OCI-LY7 (cell line): ENCODE measurements around the gene RPS24. TPM values are rescaled to one million over a fixed set of nuclear protein-coding genes. Genes with fewer than 3 reads are reported as not detected.
A peak's percentile ranks its signal among the peaks of the same experiment; 100 is the strongest.

Source experiments
- BruUV-seq: library from RNA; stranded (reverse); fragments of 400-500 nt; replicated peaks from 2 replicates; lab custom pipeline; 2021; lab: Mats Ljungman, UMichigan
- CTCF ChIA-PET: fragments of 300-600 bp; sonication (Branson Sonifier 250); formaldehyde crosslinking; loops from one replicate; lab custom pipeline; 2022; ENCODE audit warnings: antibody characterized with exemption; ENCODE audit not compliant: unreplicated experiment; lab: Charles Lee
- POLR2A ChIA-PET: fragments of 300-600 bp; sonication (Branson Sonifier 250); formaldehyde crosslinking; loops from one replicate; lab custom pipeline; 2022; ENCODE audit warnings: antibody characterized with exemption; lab: Charles Lee
- DNase-seq: peaks from one replicate; pipeline ENCODE4 v3.0.0-alpha.2; 2015; ENCODE audit warnings: low spot score
- H2AFZ ChIP-seq: fragments of 200-600 bp; sonication (generic), shearing (Covaris generic); 2 replicates; pipeline ENCODE4 v1.6.1; 2014; ENCODE audit warnings: mild to moderate bottlenecking, antibody characterized with exemption, low read length, moderate library complexity
- H3K27ac ChIP-seq: fragments of 200-600 bp; sonication (generic); 2 replicates; pipeline ENCODE4 v1.5.1; 2014; ENCODE audit warnings: mixed run types, low read depth, mild to moderate bottlenecking, moderate library complexity, low read length, inconsistent platforms; ENCODE audit not compliant: poor library complexity, severe bottlenecking
- H3K36me3 ChIP-seq: fragments of 200-600 bp; sonication (generic); 2 replicates; pipeline ENCODE4 v1.6.1; 2014; ENCODE audit warnings: mild to moderate bottlenecking, antibody characterized with exemption, low read length, moderate library complexity, mixed read lengths; ENCODE audit not compliant: insufficient read depth
- H3K4me1 ChIP-seq: fragments of 200-600 bp; sonication (generic); 2 replicates; pipeline ENCODE4 v1.5.1; 2014; ENCODE audit warnings: mild to moderate bottlenecking, low read length; ENCODE audit not compliant: insufficient read depth, poor library complexity, severe bottlenecking
- H3K4me2 ChIP-seq: fragments of 200-600 bp; sonication (generic); 2 replicates; pipeline ENCODE4 v1.6.1; 2014; ENCODE audit warnings: mild to moderate bottlenecking, low read length
- H3K4me3 ChIP-seq: fragments of 200-600 bp; sonication (generic); 2 replicates; pipeline ENCODE4 v1.5.1; 2014; ENCODE audit warnings: mild to moderate bottlenecking, low read depth, low read length; ENCODE audit not compliant: poor library complexity, severe bottlenecking
- H3K79me2 ChIP-seq: fragments of 200-600 bp; sonication (generic); 2 replicates; pipeline ENCODE4 v1.6.1; 2016; ENCODE audit warnings: low read depth, mild to moderate bottlenecking, low read length, moderate library complexity, mixed read lengths; ENCODE audit not compliant: insufficient read depth
- H3K9me2 ChIP-seq: fragments of 200-600 bp; sonication (generic); 2 replicates; pipeline ENCODE4 v1.6.1; 2016; ENCODE audit warnings: mild to moderate bottlenecking, low read length, mixed read lengths; ENCODE audit not compliant: insufficient read depth
- H3K9me3 ChIP-seq: fragments of 200-600 bp; sonication (generic); 2 replicates; pipeline ENCODE4 v1.6.1; 2014; ENCODE audit warnings: mild to moderate bottlenecking, mixed run types, low read length, mixed read lengths
- H4K20me1 ChIP-seq: fragments of 200-600 bp; sonication (generic); 2 replicates; pipeline ENCODE4 v1.6.1; 2014; ENCODE audit warnings: mild to moderate bottlenecking, antibody characterized with exemption, low read length, moderate library complexity, mixed read lengths; ENCODE audit not compliant: insufficient read depth
- EZH2phosphoT487 ChIP-seq: fragments of 200-600 bp; sonication (generic); IDR thresholded peaks from 2 replicates; pipeline ENCODE4 v1.6.1; 2018; ENCODE audit warnings: low read depth, borderline replicate concordance, mild to moderate bottlenecking, mixed run types, antibody characterized with exemption, low read length, moderate library complexity, mixed read lengths
- intact Hi-C: fragments of 100-400 bp; cut with micrococcal nuclease; formaldehyde crosslinking; loops from one replicate; pipeline ENCODE4 v1.10.0; 2022; ENCODE audit not compliant: unreplicated experiment
- total RNA-seq, 2 experiments: library from RNA; depleted of rRNA in 1 of 2; stranded (reverse); fragments of >200 nt in 1 of 2; shearing (Covaris generic) in 1 of 2; gene quantifications; 2 replicates each; pipeline ENCODE4 v1.2.3, GENCODE V29; 2014 to 2022
- TF ChIP-seq, protein P1 (sequence below): fragments of 200-600 bp; sonication (generic); conservative IDR thresholded peaks from 2 replicates; pipeline ENCODE4 v1.5.1; 2014; ENCODE audit warnings: mild to moderate bottlenecking, antibody characterized with exemption, low read length, moderate library complexity, mixed read lengths

RPS24 gene
- total RNA-seq, 2 experiments from 2014 or later = 2,059 to 3,395 TPM

GRCh38 chr10:78046711-78047269 is 13.1 kb downstream of the RPS24 start:
- no peaks in the 10 kb centered on the region for H3K9me2 ChIP-seq
- DNase-seq = no peak
- POLR2A ChIA-PET = interaction anchor here (0.7 to 1.8 kb wide), 5 partner anchors 10 to 1148 kb away, joined by 3 to 5 read pairs (median 4); partner anchors contain the start of gene RPS24
- H3K79me2 ChIP-seq = no peaks in the 10 kb centered on the region
- TF ChIP-seq EZH2phosphoT487 = no peak
- TF ChIP-seq, protein P1, sequence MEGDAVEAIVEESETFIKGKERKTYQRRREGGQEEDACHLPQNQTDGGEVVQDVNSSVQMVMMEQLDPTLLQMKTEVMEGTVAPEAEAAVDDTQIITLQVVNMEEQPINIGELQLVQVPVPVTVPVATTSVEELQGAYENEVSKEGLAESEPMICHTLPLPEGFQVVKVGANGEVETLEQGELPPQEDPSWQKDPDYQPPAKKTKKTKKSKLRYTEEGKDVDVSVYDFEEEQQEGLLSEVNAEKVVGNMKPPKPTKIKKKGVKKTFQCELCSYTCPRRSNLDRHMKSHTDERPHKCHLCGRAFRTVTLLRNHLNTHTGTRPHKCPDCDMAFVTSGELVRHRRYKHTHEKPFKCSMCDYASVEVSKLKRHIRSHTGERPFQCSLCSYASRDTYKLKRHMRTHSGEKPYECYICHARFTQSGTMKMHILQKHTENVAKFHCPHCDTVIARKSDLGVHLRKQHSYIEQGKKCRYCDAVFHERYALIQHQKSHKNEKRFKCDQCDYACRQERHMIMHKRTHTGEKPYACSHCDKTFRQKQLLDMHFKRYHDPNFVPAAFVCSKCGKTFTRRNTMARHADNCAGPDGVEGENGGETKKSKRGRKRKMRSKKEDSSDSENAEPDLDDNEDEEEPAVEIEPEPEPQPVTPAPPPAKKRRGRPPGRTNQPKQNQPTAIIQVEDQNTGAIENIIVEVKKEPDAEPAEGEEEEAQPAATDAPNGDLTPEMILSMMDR = no peak
- peaks cover 33% of the 10 kb centered on the region for H3K4me1 ChIP-seq
- no peaks in the 10 kb centered on the region for H3K9me3 ChIP-seq
- H3K4me3 ChIP-seq = no peak overlapping the region
- no peak overlapping the region for H3K4me2 ChIP-seq
- intact Hi-C loops = loop anchor here (1.0 to 5.0 kb wide), 4 partner anchors 257 to 1151 kb away; no protein-coding TSS in a partner anchor
- H4K20me1 ChIP-seq = no peaks in the 10 kb centered on the region
- no peak overlapping the region for H2AFZ ChIP-seq
- CTCF ChIA-PET = interaction anchor here (0.5 to 1.1 kb wide), 3 partner anchors 27 to 1156 kb away, joined by 3 read pairs; no protein-coding TSS in a partner anchor
- no peak overlapping the region for H3K27ac ChIP-seq
- BruUV-seq = no TSS peak
- H3K36me3 ChIP-seq = peaks cover 20% of the 10 kb centered on the region

DNA sequence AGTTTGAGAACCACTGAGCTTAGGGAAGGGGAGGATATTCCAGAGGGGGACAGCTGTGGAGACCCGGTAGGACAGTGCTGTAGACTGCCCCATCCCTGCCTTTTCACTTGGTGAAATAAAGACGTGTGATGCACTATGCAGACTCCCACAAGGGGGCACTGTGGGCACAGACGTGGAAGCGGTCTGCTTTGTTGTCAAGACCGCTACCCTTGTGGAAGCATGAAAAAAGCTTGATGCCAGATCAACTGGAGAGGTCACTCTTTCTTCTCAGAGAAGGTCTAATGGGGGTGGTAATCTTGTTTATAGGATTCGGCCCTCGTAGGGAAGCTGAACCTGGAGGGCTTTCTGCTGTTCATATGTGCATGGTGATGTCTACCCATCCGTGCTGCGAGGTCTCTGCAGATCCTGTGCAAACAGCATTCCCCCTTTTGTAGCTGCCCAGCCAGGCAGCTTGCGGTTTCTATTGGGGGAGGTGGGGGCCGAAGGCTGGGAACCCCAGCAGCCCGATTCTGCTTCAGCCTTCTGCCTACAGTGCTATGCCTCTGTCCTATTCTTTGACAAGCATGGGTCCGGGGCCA is 13.7 kb downstream of the RPS24 start:
- POLR2A ChIA-PET = interaction anchor here (1.1 to 1.8 kb wide), 3 partner anchors 11 to 1147 kb away, joined by 3 to 5 read pairs (median 4); partner anchors contain the start of gene RPS24

More for the DNA sequence above, 13.7 kb downstream of the RPS24 start:
- peak overlapping the region; percentile 33; the same call in 1 of the 2 replicates for H2AFZ ChIP-seq
- H3K27ac ChIP-seq = no peak overlapping the region
- intact Hi-C loops = loop anchor here (1.0 to 5.0 kb wide), 4 partner anchors 256 to 1150 kb away; no protein-coding TSS in a partner anchor
- H3K4me2 ChIP-seq = peak overlapping the region; percentile 28; the same call in 1 of the 2 replicates
- no peak for TF ChIP-seq EZH2phosphoT487
- TF ChIP-seq, protein P1 = peak; percentile 88
- no peak overlapping the region for H3K4me3 ChIP-seq
- H3K9me3 ChIP-seq = no peaks in the 10 kb centered on the region
- CTCF ChIA-PET = interaction anchor here (0.5 to 1.1 kb wide), 2 partner anchors 28 to 1155 kb away, joined by 3 read pairs; no protein-coding TSS in a partner anchor
- no peaks in the 10 kb centered on the region for H3K79me2 ChIP-seq
- H4K20me1 ChIP-seq = no peaks in the 10 kb centered on the region
- H3K36me3 ChIP-seq = peaks cover 14% of the 10 kb centered on the region
- peak; percentile 86 for DNase-seq
- no peaks in the 10 kb centered on the region for H3K9me2 ChIP-seq
- H3K4me1 ChIP-seq = peaks cover 27% of the 10 kb centered on the region
- BruUV-seq = no TSS peak
